ENCODE measurements around the gene STAB2. TPM values are rescaled to one million over a fixed set of nuclear protein-coding genes. Genes with fewer than 3 reads are reported as not detected.

The STAB2 gene
- total and polyA plus RNA-seq, 9 donors = 0.05 to 9.3 (median 0.86) TPM

DNA sequence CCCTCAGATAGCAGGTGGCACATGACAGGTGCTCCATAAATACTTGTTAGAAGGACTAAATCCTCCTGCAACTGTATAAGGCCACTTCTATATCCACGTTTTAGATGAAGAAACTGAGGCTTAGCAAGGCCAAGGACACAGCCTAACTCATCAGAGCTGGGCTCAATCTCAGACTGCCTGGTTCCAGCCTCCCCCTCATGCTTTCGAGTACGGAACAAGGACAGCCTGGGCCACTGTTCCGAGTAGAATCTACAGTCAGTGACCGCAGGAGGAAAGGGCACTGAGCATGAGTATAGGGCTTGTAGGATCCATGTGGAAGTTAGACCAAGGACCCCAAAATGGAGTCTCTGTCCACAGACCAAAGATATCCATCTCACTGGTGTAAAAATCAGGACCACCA lies 169.4 kb downstream of the STAB2 start:
- H3K4me1 ChIP-seq (ENCODE audit: insufficient read depth) = no peaks in the 10 kb centered on the region
- TF ChIP-seq CTCF (IDR thresholded peaks at IDR 0.05) (no peak), POLR2A (IDR thresholded peaks at IDR 0.05) (no peak), EP300 (IDR thresholded peaks at IDR 0.05) (no peak)
- H3K27me3 ChIP-seq = no peaks in the 10 kb centered on the region
- no peaks in the 10 kb centered on the region for H3K36me3 ChIP-seq
- no peak overlapping the region for H3K4me3 ChIP-seq
- WGBS, 3 donors = 79 to 85% (median 82%) methylated on average over 5 of the region's 5 CpGs
- no peak for DNase-seq
- H3K27ac ChIP-seq = no peak overlapping the region
- no peaks in the 10 kb centered on the region for H3K9me3 ChIP-seq
- intact Hi-C loops (cut with DNase I) = no loop called here

DNA sequence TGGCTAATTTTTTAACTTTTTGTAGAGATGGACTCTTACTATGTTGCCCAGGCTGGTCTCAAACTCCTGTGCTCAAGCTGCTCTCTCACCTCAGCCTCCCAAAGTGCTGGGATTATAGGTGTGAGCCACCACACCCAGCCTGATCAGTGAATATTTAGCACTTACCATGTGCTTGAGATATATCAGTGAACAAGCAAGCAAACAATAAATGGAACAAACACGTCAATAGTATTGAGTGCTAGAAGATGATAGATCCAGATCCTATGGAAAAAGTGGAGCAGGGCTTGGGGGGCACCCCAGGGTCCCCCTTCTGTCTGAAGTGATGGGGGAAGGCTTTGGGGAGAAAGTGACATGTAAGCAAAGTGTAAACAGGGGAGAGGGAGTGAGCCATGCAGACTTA lies 170.2 kb downstream of the STAB2 start:
- Histone ChIP-seq H3K4me3 (no peak overlapping the region), H3K27me3 (no peaks in the 10 kb centered on the region), H3K27ac (no peak overlapping the region), H3K36me3 (no peaks in the 10 kb centered on the region), H3K4me1 (ENCODE audit: insufficient read depth) (no peaks in the 10 kb centered on the region), H3K9me3 (no peaks in the 10 kb centered on the region)
- DNase-seq = no peak
- intact Hi-C loops (cut with DNase I) = no loop called here
- WGBS, 3 donors = 88 to 100% (median 97%) methylated on average over 1 of the region's 1 CpG
- TF ChIP-seq CTCF (IDR thresholded peaks at IDR 0.05) = no peak

DNA sequence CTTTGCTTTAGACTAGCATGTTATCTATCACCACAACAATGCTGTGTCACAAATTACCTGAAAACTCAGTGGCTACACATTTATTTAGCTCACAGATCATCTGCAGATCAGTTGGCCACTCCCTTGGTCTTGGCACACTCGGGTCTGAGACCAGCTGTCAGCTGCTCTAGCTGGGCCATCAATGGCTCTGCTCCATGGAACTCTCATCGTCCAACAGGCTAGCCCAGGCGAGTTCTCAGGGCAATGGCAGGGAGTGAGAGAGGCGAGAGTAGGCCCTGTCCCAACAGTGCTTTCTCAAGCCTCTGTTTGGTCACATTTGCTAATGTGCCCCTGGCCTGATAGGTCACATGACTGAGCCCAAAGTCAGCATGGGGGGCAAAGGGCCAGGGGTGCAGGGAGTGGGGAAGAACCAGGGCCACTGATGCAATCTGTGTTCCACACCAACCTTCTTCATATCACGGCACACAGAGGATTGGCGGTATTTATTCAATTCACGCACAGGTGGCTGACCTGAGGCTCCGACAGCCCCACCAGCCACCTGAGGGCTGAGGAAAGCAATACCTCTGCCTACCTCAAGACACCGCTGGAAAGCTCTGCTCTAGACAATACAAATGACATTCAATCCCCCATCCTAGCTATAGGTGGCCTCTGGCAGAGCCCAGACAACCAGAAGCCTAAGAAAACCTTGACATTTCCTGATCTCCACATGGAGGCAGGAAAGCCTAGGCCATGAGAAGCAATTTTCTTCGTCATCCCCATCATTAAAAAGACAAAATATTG lies 171.4 kb downstream of the STAB2 start:
- TF ChIP-seq POLR2A (IDR thresholded peaks at IDR 0.05) (no peak), CTCF (IDR thresholded peaks at IDR 0.05) (no peak)
- H3K9me3 ChIP-seq = no peaks in the 10 kb centered on the region
- no peak overlapping the region for H3K4me3 ChIP-seq
- 87 to 90% (median 89%) methylated on average over 10 of the region's 10 CpGs for WGBS, 3 donors
- DNase-seq = no peak
- intact Hi-C loops (cut with DNase I) = no loop called here
- no peaks in the 10 kb centered on the region for H3K36me3 ChIP-seq
- no peaks in the 10 kb centered on the region for H3K4me1 ChIP-seq (ENCODE audit: insufficient read depth)
- no peak overlapping the region for H3K27ac ChIP-seq
- no peaks in the 10 kb centered on the region for H3K27me3 ChIP-seq

- no peaks in the 10 kb centered on the region for H3K4me1 ChIP-seq (ENCODE audit: insufficient read depth)
- H3K9me3 ChIP-seq = no peaks in the 10 kb centered on the region
- intact Hi-C loops (cut with DNase I) = no loop called here
- no peak for DNase-seq
- no peaks in the 10 kb centered on the region for H3K27me3 ChIP-seq
- no peak for TF ChIP-seq POLR2A (IDR thresholded peaks at IDR 0.05)
- no peak for TF ChIP-seq CTCF (IDR thresholded peaks at IDR 0.05)
- no peak for TF ChIP-seq EP300 (IDR thresholded peaks at IDR 0.05)
- no peaks in the 10 kb centered on the region for H3K36me3 ChIP-seq
- no peak overlapping the region for H3K27ac ChIP-seq
- H3K4me3 ChIP-seq = no peak overlapping the region
- 85 to 90% (median 85%) methylated on average over 5 of the region's 5 CpGs for WGBS, 3 donors
Measured at GRCh38 chr12:103762473-103762872, 175.4 kb downstream of the STAB2 start.

All from ovary (tissue), 9 donors.